Activated CD4-positive, alpha-beta memory T cell treated with anti-CD3 and anti-CD28 coated beads for 36 hours (primary cell): Measurements from ENCODE around the gene GRB7. TPM values are rescaled to one million over a fixed set of nuclear protein-coding genes. Genes with fewer than 3 reads are reported as not detected.
"Not testable (repeated sequence)": the region's sequence is repeated elsewhere in the genome, so short reads cannot be mapped to it uniquely, and the experiment has no call there.

Source experiments
- CTCF ChIA-PET: fragments of 350-600 bp; sonication (Branson Sonifier 250); formaldehyde crosslinking; loops from one replicate; lab custom pipeline; 2021; ENCODE audit warnings: antibody characterized with exemption, inconsistent platforms; lab: Charles Lee
- POLR2A ChIA-PET: fragments of 350-600 bp; sonication (Branson Sonifier 250); formaldehyde crosslinking; loops from one replicate; lab custom pipeline; 2021; ENCODE audit warnings: antibody characterized with exemption; lab: Charles Lee
- DNase-seq: peaks from one replicate; pipeline ENCODE4 v3.0.0-alpha.2; 2020
- H3K27ac Mint-ChIP-seq: one replicate; pipeline ENCODE4 v1.8.0; 2021; ENCODE audit warnings: mixed read lengths
- H3K27me3 Mint-ChIP-seq: one replicate; pipeline ENCODE4 v1.8.0; 2021; ENCODE audit warnings: mixed read lengths
- H3K36me3 Mint-ChIP-seq: one replicate; pipeline ENCODE4 v1.8.0; 2021; ENCODE audit warnings: mixed read lengths
- H3K4me1 Mint-ChIP-seq: one replicate; pipeline ENCODE4 v1.8.0; 2021; ENCODE audit warnings: low read depth, mixed read lengths
- H3K4me3 Mint-ChIP-seq: one replicate; pipeline ENCODE4 v1.8.0; 2021; ENCODE audit warnings: mild to moderate bottlenecking, mixed read lengths
- H3K9me3 Mint-ChIP-seq: one replicate; pipeline ENCODE4 v1.8.0; 2021; ENCODE audit warnings: mixed read lengths
- intact Hi-C: fragments of 100-400 bp; cut with micrococcal nuclease; formaldehyde crosslinking; loops from one replicate; pipeline ENCODE4 v1.15.1; 2023
- total RNA-seq, 2 experiments: library from RNA; stranded (reverse); gene quantifications; one replicate each; pipeline ENCODE4 v1.2.3, GENCODE V29; 2021

GRB7 gene
- total RNA-seq, 2 experiments from 2014 or later = 0.34 to 1.2 TPM

- H3K27ac Mint-ChIP-seq, intact Hi-C loops, H3K9me3 Mint-ChIP-seq, POLR2A ChIA-PET, H3K4me1 Mint-ChIP-seq, H3K4me3 Mint-ChIP-seq, H3K36me3 Mint-ChIP-seq, H3K27me3 Mint-ChIP-seq, DNase-seq: not testable (repeated sequence)
- CTCF ChIA-PET = interaction anchor here (1.1 to 1.3 kb wide), 2 partner anchors 19 to 57 kb away, joined by 3 read pairs; partner anchors contain the start of gene MIEN1
These were observed 26.7 kb upstream of the GRB7 start for GRCh38 chr17:39711071-39711470.

GRCh38 chr17:39711851-39712250 is 25.9 kb upstream of the GRB7 start:
- H3K4me1 Mint-ChIP-seq = peaks cover 7% of the 10 kb centered on the region
- ChIA-PET CTCF (no interaction called here), POLR2A (no interaction called here)
- H3K9me3 Mint-ChIP-seq = no peaks in the 10 kb centered on the region
- intact Hi-C loops = no loop called here
- no peak overlapping the region for H3K4me3 Mint-ChIP-seq
- H3K36me3 Mint-ChIP-seq = no peaks in the 10 kb centered on the region
- no peaks in the 10 kb centered on the region for H3K27me3 Mint-ChIP-seq
- H3K27ac Mint-ChIP-seq = no peak overlapping the region
- no peak for DNase-seq

DNA sequence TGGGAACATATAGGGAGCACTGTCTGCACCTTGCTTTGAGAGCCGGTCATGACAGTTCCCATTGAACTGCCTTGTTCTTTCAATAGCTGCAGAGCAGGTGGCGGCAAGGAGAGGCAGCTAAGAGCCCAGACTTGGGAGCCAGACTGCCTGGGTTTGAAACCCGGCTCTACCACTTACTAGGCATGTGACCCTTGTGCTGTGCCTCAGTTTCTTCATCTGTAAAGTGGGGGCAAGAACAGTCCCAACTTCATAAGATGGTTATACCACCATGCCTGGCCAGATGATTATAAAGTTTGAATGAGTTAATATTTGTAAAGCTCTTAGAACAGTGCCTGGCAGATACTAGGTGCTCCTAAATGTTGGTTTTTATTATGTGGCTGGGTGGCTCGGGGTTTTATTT is 23.5 kb upstream of the GRB7 start:
- Mint-ChIP-seq H3K4me3 (no peak overlapping the region), H3K9me3 (no peaks in the 10 kb centered on the region), H3K27me3 (no peaks in the 10 kb centered on the region), H3K36me3 (no peaks in the 10 kb centered on the region), H3K27ac (no peak overlapping the region), H3K4me1 (no peaks in the 10 kb centered on the region)
- POLR2A ChIA-PET = no interaction called here
- intact Hi-C loops = no loop called here
- CTCF ChIA-PET = interaction anchor here (1.6 kb wide), 1 partner anchor 16 kb away, joined by 5 read pairs; the partner anchor contains the start of gene MIEN1
- no peak for DNase-seq

- ChIA-PET CTCF (no interaction called here), POLR2A (no interaction called here)
- Mint-ChIP-seq H3K27ac (no peak overlapping the region), H3K9me3 (no peaks in the 10 kb centered on the region), H3K4me3 (no peak overlapping the region), H3K36me3 (no peaks in the 10 kb centered on the region), H3K4me1 (no peaks in the 10 kb centered on the region), H3K27me3 (no peaks in the 10 kb centered on the region)
- intact Hi-C loops = no loop called here
- no peak for DNase-seq
These were observed 22.2 kb upstream of the GRB7 start for GRCh38 chr17:39715375-39716072.

DNA sequence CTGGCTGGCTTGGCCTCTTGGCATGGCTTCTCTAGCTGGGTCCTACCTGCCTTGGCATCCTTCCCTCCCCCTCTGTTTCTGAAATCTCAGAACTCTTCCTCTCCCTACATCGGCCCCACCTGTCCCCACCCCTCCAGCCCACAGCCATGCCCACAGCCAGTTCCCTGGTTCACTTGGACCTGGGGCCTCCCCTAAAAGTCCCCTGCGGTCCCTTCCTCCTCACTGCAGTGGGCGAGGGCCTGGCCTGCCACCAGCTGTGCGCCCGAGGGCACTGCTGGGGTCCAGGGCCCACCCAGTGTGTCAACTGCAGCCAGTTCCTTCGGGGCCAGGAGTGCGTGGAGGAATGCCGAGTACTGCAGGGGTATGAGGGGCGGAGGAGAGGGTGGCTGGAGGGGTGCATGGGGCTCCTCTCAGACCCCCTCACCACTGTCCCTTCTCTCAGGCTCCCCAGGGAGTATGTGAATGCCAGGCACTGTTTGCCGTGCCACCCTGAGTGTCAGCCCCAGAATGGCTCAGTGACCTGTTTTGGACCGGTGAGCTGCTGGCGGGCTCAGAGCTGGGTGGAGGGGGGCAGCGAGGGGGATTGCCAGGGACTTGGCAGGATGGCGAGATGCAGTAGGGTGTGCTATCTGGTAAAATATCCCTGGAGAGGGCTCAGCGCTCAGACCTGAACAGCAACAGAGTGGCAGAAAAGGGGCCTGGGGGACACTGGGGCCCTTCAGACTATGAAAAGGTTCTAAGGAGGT is 21.5 kb upstream of the GRB7 start:
- Mint-ChIP-seq H3K9me3 (no peaks in the 10 kb centered on the region), H3K27me3 (no peaks in the 10 kb centered on the region), H3K36me3 (no peaks in the 10 kb centered on the region), H3K4me1 (no peaks in the 10 kb centered on the region), H3K27ac (no peak overlapping the region), H3K4me3 (no peak overlapping the region)
- no peak for DNase-seq
- CTCF ChIA-PET = no interaction called here
- intact Hi-C loops = no loop called here
- POLR2A ChIA-PET = no interaction called here

DNA sequence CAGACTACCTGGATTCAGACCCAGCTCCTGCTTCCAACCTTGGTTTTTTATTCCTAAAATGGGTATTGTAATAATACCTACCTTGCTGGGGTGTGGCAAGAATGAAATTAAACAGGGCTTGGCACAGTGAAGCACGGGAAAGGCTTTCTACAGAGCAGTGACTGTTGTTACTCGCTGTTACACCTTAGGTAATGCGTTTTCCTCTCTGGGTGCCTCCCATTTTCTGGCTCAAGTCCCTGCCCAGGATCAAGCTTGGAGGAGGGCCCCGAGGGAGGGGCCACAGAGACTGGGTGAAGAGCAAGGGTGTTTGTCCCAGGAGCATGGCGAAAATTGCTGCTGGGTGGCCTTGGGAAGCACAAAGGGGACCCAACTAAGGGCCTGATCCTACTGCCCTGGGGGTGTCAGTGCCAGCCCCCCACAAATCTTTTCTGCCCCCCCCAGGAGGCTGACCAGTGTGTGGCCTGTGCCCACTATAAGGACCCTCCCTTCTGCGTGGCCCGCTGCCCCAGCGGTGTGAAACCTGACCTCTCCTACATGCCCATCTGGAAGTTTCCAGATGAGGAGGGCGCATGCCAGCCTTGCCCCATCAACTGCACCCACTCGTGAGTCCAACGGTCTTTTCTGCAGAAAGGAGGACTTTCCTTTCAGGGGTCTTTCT is 20.7 kb upstream of the GRB7 start:
- Mint-ChIP-seq H3K4me1 (no peaks in the 10 kb centered on the region), H3K27ac (no peak overlapping the region), H3K9me3 (no peaks in the 10 kb centered on the region), H3K27me3 (no peaks in the 10 kb centered on the region), H3K36me3 (no peaks in the 10 kb centered on the region), H3K4me3 (no peak overlapping the region)
- no peak for DNase-seq
- intact Hi-C loops = no loop called here
- CTCF ChIA-PET = no interaction called here
- POLR2A ChIA-PET = no interaction called here

GRCh38 chr17:39717660-39718059 is 20.1 kb upstream of the GRB7 start:
- Mint-ChIP-seq H3K27ac (no peak overlapping the region), H3K36me3 (no peaks in the 10 kb centered on the region), H3K9me3 (no peaks in the 10 kb centered on the region), H3K27me3 (no peaks in the 10 kb centered on the region), H3K4me3 (no peak overlapping the region), H3K4me1 (no peaks in the 10 kb centered on the region)
- ChIA-PET CTCF (no interaction called here), POLR2A (no interaction called here)
- no peak for DNase-seq
- intact Hi-C loops = no loop called here

GRCh38 chr17:39719563-39720355 is 18.0 kb upstream of the GRB7 start:
- no peak overlapping the region for H3K27ac Mint-ChIP-seq
- no peak overlapping the region for H3K4me3 Mint-ChIP-seq
- ChIA-PET POLR2A (no interaction called here), CTCF (interaction anchor here (0.7 kb wide), 1 partner anchor 172 kb away, joined by 4 read pairs; no protein-coding TSS in a partner anchor)
- intact Hi-C loops = no loop called here
- DNase-seq = no peak
- no peaks in the 10 kb centered on the region for H3K36me3 Mint-ChIP-seq
- H3K4me1 Mint-ChIP-seq = no peaks in the 10 kb centered on the region
- no peaks in the 10 kb centered on the region for H3K27me3 Mint-ChIP-seq
- no peaks in the 10 kb centered on the region for H3K9me3 Mint-ChIP-seq

DNA sequence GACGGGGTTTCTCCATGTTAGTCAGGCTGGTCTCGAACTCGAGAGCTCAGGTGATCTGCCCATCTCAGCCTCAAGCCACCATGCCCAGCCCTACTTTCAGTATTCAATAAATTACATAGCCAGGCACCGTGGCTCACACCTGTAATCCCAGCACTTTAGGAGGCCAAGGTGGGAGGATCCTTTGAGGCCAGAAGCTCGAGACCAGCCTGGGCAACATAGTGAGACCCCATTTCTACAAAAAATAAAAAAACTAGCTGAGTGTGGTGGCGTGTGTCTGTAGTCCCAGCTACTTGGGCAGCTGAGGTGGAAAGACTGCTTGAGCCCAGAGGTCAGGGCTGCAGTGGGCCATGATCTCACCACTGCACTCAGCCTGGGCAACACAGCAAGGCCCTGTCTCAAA is 15.6 kb upstream of the GRB7 start:
- POLR2A ChIA-PET = no interaction called here

DNA sequence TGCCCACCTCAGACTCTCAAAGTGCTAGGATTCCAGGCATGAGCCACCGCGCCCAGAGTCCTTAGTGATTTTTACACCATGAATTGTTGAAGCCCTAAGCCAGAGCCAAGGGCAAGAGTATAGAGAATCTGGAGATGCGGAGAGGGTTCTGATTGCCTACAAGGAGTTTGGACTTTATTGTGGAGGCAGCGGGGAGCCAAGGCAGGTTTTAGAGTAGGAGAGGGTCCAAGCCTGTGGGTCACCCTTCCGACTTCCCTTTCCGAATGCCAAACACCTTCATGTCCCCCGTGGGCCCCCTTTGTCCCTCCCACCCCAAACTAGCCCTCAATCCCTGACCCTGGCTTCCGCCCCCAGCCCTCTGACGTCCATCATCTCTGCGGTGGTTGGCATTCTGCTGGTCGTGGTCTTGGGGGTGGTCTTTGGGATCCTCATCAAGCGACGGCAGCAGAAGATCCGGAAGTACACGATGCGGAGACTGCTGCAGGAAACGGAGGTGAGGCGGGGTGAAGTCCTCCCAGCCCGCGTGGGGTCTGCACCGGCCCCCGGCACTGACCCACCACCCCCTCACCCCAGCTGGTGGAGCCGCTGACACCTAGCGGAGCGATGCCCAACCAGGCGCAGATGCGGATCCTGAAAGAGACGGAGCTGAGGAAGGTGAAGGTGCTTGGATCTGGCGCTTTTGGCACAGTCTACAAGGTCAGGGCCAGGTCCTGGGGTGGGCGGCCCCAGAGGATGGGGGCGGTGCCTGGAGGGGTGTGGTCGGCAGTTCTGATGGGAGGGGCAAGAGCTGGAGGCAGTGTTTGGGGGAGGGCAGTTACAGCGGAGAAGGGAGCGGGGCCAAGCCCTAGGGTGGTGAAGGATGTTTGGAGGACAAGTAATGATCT is 14.5 kb upstream of the GRB7 start:
- Mint-ChIP-seq H3K4me1 (no peaks in the 10 kb centered on the region), H3K36me3 (peaks cover 3% of the 10 kb centered on the region), H3K27ac (no peak overlapping the region), H3K27me3 (no peaks in the 10 kb centered on the region), H3K4me3 (no peak overlapping the region), H3K9me3 (no peaks in the 10 kb centered on the region)
- intact Hi-C loops = no loop called here
- DNase-seq = peak; percentile 22
- CTCF ChIA-PET = interaction anchor here (1.2 kb wide), 1 partner anchor 70 kb away, joined by 7 read pairs; no protein-coding TSS in a partner anchor
- POLR2A ChIA-PET = no interaction called here

More for the DNA sequence above, 15.6 kb upstream of the GRB7 start:
- Mint-ChIP-seq H3K27me3 (no peaks in the 10 kb centered on the region), H3K36me3 (peaks cover 3% of the 10 kb centered on the region), H3K4me1 (no peaks in the 10 kb centered on the region), H3K9me3 (no peaks in the 10 kb centered on the region), H3K4me3 (no peak overlapping the region), H3K27ac (no peak overlapping the region)
- CTCF ChIA-PET = interaction anchor here (1.2 kb wide), 1 partner anchor 69 kb away, joined by 7 read pairs; no protein-coding TSS in a partner anchor
- no peak for DNase-seq
- intact Hi-C loops = no loop called here

- DNase-seq = no peak
- no peaks in the 10 kb centered on the region for H3K9me3 Mint-ChIP-seq
- H3K36me3 Mint-ChIP-seq = peaks cover 16% of the 10 kb centered on the region
- CTCF ChIA-PET = no interaction called here
- no peak overlapping the region for H3K4me3 Mint-ChIP-seq
- peaks cover 10% of the 10 kb centered on the region for H3K4me1 Mint-ChIP-seq
- POLR2A ChIA-PET = no interaction called here
- intact Hi-C loops = no loop called here
- H3K27ac Mint-ChIP-seq = no peak overlapping the region
- H3K27me3 Mint-ChIP-seq = no peaks in the 10 kb centered on the region
These were observed 13.0 kb upstream of the GRB7 start for GRCh38 chr17:39724731-39725130.
